ENCODE data around the gene TGIF2.
A peak's percentile ranks its signal among the peaks of the same experiment; 100 is the strongest.
"Not testable (repeated sequence)": the region's sequence is repeated elsewhere in the genome, so short reads cannot be mapped to it uniquely, and the experiment has no call there.

The TGIF2 gene

GRCh38 chr20:36632487-36633284, 59.3 kb downstream of the TGIF2 start (continued):
- TF ChIP-seq ZNF529 (tag by site-specific recombination; IDR thresholded peaks at IDR 0.05; ENCODE audit: insufficient replicate concordance) (no peak), GLI4 (tag by site-specific recombination; IDR thresholded peaks at IDR 0.05) (no peak)

GRCh38 chr20:36633285-36633772, 59.9 kb downstream of the TGIF2 start:
- POLR2A ChIA-PET: interaction anchor here (0.5 to 0.7 kb wide), 2 partner anchors 15 to 359 kb away, joined by 3 read pairs; no protein-coding TSS in a partner anchor
- no peak for TF ChIP-seq REPIN1 (tag by site-specific recombination; IDR thresholded peaks at IDR 0.05; ENCODE audit: low read depth)
- no peak for TF ChIP-seq ZNF146 (tag by site-specific recombination; IDR thresholded peaks at IDR 0.05)
- TF ChIP-seq ZBTB20 (tag by site-specific recombination; IDR thresholded peaks at IDR 0.05): no peak
- no peak for TF ChIP-seq ZBTB6 (tag by site-specific recombination; IDR thresholded peaks at IDR 0.05)
- no peak for TF ChIP-seq ZNF664 (tag by site-specific recombination; IDR thresholded peaks at IDR 0.05)
- TF ChIP-seq BCL11A (tag by site-specific recombination; IDR thresholded peaks at IDR 0.05; ENCODE audit: low read depth): no peak
- TF ChIP-seq ZSCAN4 (tag by site-specific recombination; IDR thresholded peaks at IDR 0.05): no peak
- TF ChIP-seq ZNF155 (tag by site-specific recombination; IDR thresholded peaks at IDR 0.05): no peak
- TF ChIP-seq ZBTB8A (tag by site-specific recombination; IDR thresholded peaks at IDR 0.05): no peak
- no peak for TF ChIP-seq ZNF707 (tag by site-specific recombination; IDR thresholded peaks at IDR 0.05)
- H3K36me3 ChIP-seq (ENCODE audit: control insufficient read depth in 2 of 2, insufficient read depth in 1 of 2, low read length in 2 of 2): no peaks in the 10 kb centered on the region
- H3K27ac ChIP-seq (ENCODE audit: extremely low read depth, low read depth, low read length): no peak overlapping the region
- no peaks in the 10 kb centered on the region for H3K4me1 ChIP-seq (ENCODE audit: control insufficient read depth, insufficient read depth, low read length)
- CTCF ChIA-PET: interaction anchor here (0.7 to 1.1 kb wide), 2 partner anchors 20 to 21 kb away, joined by 3 to 4 read pairs; no protein-coding TSS in a partner anchor
- no peak overlapping the region for H3K4me3 ChIP-seq (ENCODE audit: low read depth, low read length)
- no peaks in the 10 kb centered on the region for H3K9me3 ChIP-seq (ENCODE audit: control insufficient read depth, insufficient read depth, low read depth, low read length)

GRCh38 chr20:36634342-36634741, 60.9 kb downstream of the TGIF2 start:
- ChIA-PET POLR2A (no interaction called here), CTCF (no interaction called here)
- no peaks in the 10 kb centered on the region for H3K9me3 ChIP-seq (ENCODE audit: control insufficient read depth, insufficient read depth, low read depth, low read length)
- H3K4me1 ChIP-seq (ENCODE audit: control insufficient read depth, insufficient read depth, low read length): no peaks in the 10 kb centered on the region
- TF ChIP-seq EGR2 (tag by site-specific recombination; IDR thresholded peaks at IDR 0.05; ENCODE audit: low read depth): no peak
- no peak overlapping the region for H3K4me3 ChIP-seq (ENCODE audit: low read depth, low read length)
- H3K27ac ChIP-seq (ENCODE audit: extremely low read depth, low read depth, low read length): no peak overlapping the region
- H3K36me3 ChIP-seq (ENCODE audit: control insufficient read depth in 2 of 2, insufficient read depth in 1 of 2, low read length in 2 of 2): no peaks in the 10 kb centered on the region

- H3K4me1 ChIP-seq (ENCODE audit: control insufficient read depth, insufficient read depth, low read length); POLR2A ChIA-PET; H3K27ac ChIP-seq (ENCODE audit: extremely low read depth, low read depth, low read length); H3K9me3 ChIP-seq (ENCODE audit: control insufficient read depth, insufficient read depth, low read depth, low read length); H3K36me3 ChIP-seq (ENCODE audit: control insufficient read depth in 2 of 2, insufficient read depth in 1 of 2, low read length in 2 of 2); H3K4me3 ChIP-seq (ENCODE audit: low read depth, low read length): not testable (repeated sequence)
- CTCF ChIA-PET: interaction anchor here (0.6 kb wide), 1 partner anchor 82 kb away, joined by 3 read pairs; no protein-coding TSS in a partner anchor
- peak; percentile 97 for TF ChIP-seq ZNF10 (tag by site-specific recombination; IDR thresholded peaks at IDR 0.05)
These were observed 65.5 kb downstream of the TGIF2 start for GRCh38 chr20:36638876-36639400.

- Histone ChIP-seq H3K27ac (ENCODE audit: extremely low read depth, low read depth, low read length) (no peak overlapping the region), H3K9me3 (ENCODE audit: control insufficient read depth, insufficient read depth, low read depth, low read length) (no peaks in the 10 kb centered on the region), H3K4me3 (ENCODE audit: low read depth, low read length) (no peak overlapping the region), H3K36me3 (ENCODE audit: control insufficient read depth in 2 of 2, insufficient read depth in 1 of 2, low read length in 2 of 2) (no peaks in the 10 kb centered on the region), H3K4me1 (ENCODE audit: control insufficient read depth, insufficient read depth, low read length) (no peaks in the 10 kb centered on the region)
- TF ChIP-seq ZNF157 (tag by site-specific recombination; IDR thresholded peaks at IDR 0.05) (no peak), KLF16 (tag by site-specific recombination; IDR thresholded peaks at IDR 0.05) (no peak), GFI1B (tag by site-specific recombination; IDR thresholded peaks at IDR 0.05) (no peak), ZNF571 (tag by site-specific recombination; IDR thresholded peaks at IDR 0.05) (no peak), ZNF473 (tag by site-specific recombination; IDR thresholded peaks at IDR 0.05) (no peak), ZNF629 (tag by site-specific recombination; IDR thresholded peaks at IDR 0.05) (no peak), ZNF366 (tag by site-specific recombination; conservative IDR thresholded peaks at IDR 0.05) (no peak), ZNF660 (tag by site-specific recombination; IDR thresholded peaks at IDR 0.05) (no peak), ZBTB6 (tag by site-specific recombination; IDR thresholded peaks at IDR 0.05) (no peak), ZNF169 (tag by site-specific recombination; IDR thresholded peaks at IDR 0.05) (no peak)
- ChIA-PET POLR2A (no interaction called here), CTCF (no interaction called here)
These were observed 68.1 kb downstream of the TGIF2 start for GRCh38 chr20:36641506-36641843.
